NCI-H128 (cell line): ENCODE data around the gene PANX1.
"Not testable (repeated sequence)": the region's sequence is repeated elsewhere in the genome, so short reads cannot be mapped to it uniquely, and the experiment has no call there.

Experiments used
- DNase-seq: peaks from one replicate; lab custom pipeline; 2025; ENCODE audit not compliant: unreplicated experiment; lab: John Stamatoyannopoulos, UW

The PANX1 gene, protein sequence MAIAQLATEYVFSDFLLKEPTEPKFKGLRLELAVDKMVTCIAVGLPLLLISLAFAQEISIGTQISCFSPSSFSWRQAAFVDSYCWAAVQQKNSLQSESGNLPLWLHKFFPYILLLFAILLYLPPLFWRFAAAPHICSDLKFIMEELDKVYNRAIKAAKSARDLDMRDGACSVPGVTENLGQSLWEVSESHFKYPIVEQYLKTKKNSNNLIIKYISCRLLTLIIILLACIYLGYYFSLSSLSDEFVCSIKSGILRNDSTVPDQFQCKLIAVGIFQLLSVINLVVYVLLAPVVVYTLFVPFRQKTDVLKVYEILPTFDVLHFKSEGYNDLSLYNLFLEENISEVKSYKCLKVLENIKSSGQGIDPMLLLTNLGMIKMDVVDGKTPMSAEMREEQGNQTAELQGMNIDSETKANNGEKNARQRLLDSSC

DNA sequence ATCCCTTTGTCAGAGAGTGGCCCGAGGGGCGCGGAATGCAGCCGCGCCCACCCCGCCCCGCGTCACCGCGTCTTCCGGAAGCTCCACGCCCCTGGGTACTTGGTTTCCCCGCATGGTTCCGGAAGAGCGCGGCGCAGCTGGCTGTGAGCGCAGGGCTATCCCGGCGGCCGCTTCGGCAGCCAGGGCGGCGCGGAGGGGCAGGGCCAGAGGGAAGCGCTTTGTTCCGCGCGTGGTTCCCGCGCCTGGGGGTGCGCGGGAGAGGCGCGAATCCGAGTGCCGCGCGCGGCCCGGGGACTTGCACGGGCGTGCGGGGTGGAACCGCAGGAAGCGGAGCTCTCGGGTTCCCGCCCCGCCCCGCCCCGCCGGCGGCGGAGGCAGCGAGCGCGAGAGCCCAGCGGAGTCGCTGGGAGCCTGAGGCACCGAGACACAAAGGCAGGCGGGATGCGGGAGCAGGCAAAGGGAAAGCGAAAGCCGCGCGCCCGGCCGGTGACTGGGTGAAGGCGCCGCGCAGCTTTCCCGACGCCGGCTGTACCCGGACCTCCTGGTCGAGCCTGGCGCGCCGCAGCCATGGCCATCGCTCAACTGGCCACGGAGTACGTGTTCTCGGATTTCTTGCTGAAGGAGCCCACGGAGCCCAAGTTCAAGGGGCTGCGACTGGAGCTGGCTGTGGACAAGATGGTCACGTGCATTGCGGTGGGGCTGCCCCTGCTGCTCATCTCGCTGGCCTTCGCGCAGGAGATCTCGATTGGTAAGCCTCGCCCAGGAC lies at the start of gene PANX1:
TSS of gene PANX1 (plus strand) at position 96 of the 766 bp plus-strand sequence. CDS start at position 568, 472 bp downstream.
- peak; percentile 75 for DNase-seq

DNA sequence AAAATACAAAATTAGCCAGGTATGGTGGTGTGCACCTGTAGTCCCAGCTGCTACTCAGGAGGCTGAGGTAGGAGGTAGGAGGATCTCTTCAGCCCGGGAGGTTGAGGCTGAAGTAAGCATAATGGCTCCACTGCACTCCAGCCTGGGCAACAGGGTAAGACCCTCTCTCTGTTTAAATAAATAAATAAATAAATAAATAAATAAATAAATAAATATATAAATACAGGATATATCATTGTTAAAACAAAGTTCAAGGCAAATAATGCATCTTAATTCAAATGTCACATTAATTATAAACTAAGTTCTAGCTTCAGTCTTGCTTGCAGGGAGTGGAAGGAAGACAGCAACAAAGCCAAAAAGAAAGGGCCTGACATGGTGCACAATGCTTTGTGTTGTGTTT lies 44.5 kb upstream of the PANX1 start:
- DNase-seq, result no peak

DNA sequence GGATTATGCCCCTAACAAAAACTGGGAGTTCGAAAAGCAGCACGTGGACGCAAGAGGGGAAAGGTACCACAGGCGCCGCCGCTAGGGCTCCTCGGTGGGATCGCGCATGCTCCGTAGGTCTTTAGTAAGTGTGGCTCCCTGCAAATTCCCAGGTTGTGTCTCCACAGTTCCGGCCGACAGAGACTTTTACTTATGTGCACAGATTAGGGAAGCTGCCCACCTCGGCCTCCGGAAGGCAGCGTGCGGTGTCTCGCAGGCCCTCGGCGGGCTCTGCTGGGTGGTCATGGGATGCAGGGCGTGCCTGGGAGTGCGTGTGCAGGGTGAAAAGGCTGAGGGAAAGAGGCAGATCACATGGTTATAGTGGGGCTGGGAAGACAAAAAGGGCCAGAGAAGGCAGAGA lies 39.7 kb upstream of the PANX1 start:
- DNase-seq, result no peak

DNA sequence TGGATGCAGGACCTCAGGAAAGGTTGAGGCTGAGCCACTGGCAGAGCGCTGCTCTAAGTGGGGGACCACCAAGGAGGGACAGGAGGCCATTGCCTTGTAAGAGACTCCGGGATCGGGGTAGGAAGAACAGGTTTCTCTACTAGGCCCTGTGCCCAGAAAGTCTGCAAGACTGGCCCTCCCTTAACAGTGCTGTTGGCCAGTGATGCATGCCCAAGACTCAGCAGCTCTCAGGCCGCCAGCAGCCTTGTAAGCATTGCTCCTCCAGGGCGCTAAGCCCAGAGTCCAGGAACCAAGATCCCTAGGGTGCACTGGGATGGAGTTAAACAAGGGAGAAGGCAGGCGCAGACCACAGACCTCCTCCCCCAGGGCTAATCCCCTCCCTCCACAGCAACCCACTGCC lies 39.3 kb upstream of the PANX1 start:
- no peak for DNase-seq

DNA sequence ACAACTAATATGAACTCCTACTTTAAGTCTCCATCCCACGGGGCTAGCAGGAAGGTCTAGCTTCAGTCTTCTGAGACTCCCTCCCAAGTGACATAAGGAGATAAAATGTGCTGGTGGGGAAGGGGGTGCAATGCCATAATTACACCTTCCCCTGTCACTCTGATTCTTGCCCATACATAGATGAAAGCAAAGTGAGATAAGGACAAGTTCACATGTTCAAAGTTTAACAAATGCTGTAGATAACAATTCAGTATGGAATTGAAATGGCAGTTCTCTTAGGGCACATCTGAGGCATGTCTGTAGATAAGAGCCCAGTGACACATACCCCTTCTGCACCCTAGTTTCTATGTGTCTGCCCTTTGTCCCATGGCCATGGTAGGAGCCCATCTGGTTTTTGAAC lies 38.2 kb upstream of the PANX1 start:
- DNase-seq, result no peak

DNA sequence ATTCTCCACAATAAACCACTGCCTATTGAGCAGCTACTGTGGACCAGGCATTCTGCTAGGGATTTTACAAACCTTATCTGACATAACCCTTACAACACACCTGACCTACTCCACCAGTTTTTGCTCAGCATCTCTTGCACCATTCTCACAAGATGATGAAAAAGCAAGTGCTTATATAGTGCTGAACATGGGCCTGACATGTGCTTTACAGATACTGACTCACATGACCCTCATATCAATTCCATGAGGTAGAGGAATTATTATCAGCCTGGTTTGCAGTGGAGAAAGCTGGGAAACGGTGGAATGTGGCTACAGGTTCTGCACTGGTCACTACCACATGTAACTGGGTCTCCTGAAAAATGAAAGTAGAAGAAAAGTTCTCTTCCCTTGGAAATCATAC lies 37.5 kb upstream of the PANX1 start:
- DNase-seq, result no peak

DNA sequence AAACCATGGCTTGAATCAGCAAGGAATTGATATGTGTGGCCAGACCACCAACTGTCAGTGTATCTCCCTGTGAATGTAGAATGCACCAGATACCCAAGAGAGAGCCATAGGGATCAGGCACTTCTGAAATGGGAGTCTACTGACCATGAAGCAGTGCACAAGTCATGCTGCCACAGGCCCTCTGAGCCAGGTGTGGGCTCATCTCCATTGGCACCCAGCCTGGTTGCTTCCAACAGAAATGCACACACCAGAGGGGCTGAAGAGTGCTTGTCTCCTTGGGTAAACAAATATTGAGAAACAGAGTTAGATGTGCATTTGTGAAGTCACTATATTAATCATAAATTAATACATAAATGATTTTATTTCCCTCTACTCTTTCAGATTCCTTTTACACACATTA lies 28.4 kb upstream of the PANX1 start:
- DNase-seq, result no peak

DNA sequence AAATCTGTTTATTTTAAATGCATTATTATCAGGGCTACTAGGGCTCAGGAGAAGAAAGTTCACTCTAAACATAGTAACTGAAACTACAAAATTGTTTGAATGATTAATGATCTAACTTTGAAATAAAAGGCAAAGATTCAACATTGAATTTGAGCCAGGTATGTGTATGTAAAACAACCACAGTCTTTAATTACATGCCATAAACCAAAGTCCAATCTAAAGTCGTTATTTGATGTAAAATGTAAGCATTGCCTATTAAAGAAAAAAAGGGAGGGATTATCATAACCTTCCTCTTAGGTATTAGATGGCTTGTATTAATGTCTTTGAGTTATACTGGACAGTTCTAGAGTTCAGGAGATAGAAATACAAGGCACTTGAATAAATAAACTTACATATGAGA lies 25.2 kb upstream of the PANX1 start:
- DNase-seq, result no peak

DNA sequence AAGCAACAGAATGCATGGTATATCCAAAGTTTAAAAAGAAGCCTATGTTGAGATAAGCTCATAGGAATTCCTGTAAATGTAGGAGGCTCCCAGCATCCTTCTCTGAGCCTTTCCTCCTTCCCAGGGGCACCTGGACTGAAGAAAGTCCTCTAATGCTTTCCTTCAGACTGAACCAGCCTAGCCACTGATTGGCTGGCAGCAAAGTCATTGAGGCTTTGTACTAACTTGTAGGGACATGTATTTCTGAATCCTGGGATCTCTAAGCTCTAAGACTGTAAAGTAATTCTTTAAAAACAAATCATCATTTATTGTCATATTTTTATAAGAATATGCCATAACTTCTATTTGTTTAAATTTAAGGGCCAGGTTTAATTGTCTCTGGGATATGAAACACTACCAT lies 23.9 kb upstream of the PANX1 start:
- no peak for DNase-seq

DNA sequence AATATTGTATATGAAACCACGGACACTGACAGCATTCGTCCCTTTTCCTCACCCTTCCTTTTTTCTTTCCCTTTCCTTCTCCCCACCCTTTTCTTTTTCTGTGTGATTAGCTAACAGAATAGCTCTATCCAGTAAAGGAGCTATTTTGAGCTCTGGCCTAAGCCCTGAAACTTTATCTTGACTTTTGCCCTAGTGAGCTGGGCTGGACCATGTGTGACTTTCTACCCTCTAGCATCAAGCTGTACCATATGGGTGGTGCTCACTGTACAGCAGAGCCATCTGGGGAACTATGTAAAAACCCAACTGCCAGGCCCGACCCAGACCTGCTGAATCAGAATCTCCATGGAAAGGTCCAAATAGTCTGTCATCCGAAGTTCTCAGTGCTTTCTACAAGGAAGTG lies 21.9 kb upstream of the PANX1 start:
- no peak for DNase-seq

DNA sequence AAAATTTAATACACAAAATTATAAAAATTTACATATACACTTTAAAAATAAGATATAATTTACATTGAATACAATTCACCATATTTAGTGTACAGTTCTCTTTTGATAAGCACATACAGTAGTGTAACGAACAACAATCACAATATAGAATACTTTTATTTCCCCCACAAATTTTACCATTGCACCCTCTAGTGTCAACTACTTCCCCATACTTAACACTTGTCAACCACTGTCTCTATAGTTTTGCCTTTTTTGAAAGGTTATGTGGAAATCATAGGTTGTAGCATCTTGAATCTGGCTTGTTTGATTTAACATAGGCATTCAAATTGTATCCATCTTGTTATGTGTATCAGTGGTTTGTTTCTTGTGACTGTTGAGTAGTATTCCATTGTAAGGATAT lies 21.3 kb upstream of the PANX1 start:
- no peak for DNase-seq

DNA sequence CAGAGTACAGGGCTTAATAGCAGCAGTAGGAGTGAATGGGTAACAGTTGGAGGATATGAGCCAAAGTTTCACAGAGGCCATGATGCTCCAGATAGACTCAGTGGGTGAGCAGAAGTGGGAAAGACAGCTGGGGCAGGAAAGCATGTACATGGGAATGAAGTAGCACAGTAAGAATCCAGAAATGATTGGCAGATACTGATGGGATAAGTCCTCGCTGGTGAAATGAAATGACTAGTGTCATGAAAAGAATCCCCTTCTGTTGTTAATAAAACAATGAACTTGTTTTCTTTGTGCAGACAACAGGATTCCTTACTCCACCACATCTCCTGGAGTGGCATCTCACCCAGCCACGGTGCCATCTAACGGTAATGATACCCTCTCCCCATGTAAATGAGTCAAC lies 17.4 kb upstream of the PANX1 start:
- DNase-seq, result no peak

DNA sequence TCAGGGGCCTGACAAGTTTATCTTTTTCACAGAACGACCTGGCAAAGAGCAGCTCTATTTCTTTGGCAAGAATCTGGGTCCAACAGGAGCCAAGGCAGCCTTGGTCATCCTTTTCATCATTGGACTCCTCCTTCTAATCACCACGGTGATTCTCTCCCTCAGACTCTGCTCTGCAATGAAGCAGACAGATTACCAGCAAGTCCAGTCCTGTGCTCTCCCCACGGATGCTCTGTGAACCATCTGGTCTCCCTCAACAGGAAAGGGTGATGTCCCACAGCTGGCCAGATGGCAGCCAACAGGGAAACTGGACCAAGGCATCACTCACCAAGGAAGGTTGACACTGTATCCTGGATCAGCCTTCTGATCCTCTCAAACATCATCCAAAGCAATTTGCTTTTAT lies 17.0 kb upstream of the PANX1 start:
- no peak for DNase-seq

DNA sequence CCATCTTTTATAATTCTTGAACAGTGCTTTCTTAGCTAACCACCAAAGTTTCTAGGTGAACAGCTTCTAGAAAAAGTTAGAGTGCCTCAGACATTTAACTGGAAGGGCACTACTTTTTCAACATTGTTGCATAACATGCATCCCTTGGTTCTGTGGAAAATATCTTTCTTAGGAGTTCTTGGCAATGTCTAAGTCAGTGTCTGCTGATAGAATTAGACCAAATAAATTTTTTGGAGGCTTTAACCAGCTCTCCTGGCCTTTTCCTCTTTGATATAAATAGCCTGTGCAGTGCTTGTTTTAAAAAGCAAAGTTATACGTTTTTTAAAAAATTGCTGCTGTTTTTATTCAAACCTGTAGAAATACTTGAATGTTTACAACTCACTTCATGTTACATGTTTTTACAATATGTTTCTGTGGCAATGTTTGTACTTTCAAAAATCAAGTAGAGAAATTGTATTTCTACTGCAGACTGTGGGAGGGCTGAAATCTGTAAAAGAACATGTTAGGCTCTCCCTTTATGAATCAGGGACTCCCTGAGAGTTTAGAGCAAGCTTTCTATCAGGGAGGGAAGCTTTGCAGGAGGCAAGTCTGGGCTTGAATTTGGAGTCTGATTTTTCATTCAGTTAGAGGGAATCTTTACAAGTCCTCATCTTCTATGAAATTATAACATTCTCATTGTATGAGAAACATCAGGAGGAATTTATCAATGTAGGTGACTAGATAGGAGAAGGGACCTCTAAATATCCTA lies 16.3 kb upstream of the PANX1 start:
- no peak for DNase-seq

DNA sequence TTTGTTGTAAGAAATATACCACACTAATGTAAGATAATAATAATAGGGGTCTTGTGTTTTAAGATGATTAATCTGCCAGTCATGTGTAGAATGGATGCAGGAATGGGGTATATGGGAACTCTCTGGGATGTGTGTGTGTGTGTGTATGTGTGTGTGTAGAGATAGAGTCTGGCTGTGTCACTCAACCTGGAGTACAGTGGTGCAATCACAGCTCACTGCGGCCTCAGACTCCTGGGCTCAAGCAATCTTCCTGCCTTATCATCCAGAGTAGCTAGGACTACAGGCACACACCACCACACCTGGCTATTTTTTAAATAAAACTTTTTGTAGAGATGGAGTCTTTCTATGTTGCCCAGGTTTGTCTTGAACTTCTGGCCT lies 11.5 kb upstream of the PANX1 start:
- DNase-seq, result no peak

DNA sequence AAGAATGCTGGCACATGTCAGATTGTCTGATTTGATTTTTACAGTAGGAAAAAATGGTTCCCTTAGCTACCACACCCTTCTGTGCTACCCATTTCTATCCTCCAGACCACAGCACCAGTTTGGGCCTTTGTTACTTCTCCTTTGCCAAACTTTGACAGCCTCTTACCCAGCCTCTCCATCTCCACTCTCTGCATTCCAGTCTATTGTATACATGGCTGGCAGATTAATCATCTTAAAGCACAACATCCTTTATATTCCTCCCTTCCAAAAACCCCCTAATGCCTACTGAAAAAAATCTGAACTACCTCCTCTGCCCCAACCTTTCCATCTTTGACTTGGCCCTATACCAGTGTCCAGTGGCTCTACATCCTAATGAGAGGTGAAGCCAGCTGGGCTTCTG lies 10.8 kb upstream of the PANX1 start:
- DNase-seq, result no peak

DNA sequence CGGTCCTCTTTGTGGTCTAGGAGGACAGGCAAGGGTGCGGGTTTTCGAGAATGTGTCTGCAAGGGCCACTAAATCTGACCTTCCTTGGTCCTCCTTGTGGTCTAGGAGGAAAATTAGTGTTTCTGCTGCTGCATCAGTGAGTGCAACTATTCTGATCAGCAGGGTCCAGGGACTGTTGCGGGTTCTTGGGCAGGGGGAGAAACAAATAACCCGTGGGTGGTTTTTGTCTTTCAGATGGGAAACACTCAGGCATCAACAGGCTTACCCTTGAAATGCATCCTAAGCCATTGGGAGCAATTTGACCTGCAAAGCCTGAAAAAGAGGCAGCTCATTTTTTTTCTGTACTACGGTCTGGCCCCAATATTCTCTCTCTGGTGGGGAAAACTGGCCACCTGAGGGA lies 9.0 kb upstream of the PANX1 start:
- DNase-seq, result not testable (repeated sequence)

DNA sequence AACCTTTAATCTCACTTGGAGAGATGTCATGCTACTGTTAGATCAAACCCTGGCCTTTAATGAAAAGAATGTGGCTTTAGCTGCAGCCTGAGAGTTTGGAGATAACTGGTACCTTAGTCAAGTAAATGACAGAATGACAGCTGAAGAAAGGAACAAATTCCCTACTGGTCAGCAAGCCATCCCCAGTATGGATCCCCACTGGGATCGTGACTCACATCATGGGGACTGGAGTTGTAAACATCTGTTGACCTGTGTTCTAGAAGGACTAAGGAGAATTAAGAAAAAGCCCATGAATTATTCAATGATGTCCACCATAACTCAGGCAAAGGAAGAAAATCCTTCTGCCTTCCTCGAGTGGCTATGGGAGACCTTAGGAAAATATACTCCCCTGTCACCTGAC lies 8.1 kb upstream of the PANX1 start:
- DNase-seq, result not testable (repeated sequence)

DNA sequence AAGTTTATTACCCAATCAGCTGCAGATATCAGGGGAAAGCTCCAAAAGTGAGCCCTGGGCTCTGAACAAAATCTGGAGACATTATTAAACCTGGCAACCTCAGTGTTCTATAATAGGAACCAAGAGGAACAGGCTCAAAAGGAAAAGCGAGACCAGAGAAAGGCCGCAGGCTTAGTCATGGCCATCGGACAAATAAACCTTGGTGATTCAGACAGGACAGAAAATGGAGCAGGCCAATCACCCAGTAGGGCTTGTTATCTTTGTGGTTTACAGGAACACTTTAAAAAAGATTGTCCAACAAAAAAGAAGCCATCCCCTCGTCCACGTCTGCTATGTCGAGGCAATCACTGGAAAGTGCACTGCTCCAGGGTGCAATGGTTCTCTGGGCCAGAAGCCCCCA lies 7.7 kb upstream of the PANX1 start:
- DNase-seq, result no peak

DNA sequence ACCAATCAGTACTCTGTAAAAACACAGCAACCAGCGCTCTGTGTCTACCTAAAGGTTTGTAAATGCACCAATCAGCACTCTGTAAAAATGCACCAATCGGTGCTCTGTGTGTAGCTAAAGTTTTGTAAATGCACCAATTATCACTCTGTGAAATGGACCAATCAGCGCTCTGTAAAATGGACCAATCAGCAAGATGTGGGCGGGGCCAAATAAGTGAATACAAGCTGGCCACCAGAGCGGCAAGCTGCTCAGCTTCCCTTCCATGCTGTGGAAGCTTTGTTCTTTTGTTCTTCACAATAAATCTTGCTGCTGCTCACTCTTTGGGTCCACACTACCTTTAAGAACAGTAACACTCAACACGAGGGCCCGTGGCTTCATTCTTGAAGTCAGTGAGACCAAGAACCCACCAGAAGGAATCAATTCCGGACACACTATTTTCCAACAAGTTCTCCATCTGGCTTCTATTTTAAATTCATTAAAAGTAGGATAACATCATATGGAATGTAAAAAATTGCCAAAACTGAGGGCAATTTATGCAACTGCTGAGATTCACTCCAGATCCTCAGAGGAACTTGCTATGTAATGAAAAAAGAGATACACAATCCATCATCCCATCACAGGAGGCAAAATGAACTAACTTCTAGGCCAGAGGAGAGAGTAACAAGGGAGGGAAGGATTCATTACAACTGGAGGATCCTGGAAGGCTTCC lies 3.1 kb upstream of the PANX1 start:
- no peak for DNase-seq

DNA sequence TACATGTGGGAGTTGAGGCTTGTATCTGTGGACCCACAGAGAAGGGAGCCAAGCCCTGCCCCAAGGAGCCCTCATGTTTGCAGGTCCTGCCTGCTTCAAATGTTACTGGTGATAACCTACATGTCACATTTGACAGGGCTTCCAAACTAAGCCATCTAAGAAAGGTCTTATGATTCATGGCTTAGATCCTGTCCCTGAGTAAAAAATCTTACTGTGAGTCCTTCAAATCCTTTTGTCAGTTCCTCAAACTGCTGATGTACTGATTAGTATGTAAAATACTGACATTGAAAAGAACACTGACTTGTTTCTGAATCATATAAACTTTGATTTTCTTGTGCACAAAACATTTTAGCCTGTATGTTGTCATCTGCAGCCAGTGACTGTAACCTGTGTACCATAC lies 1.0 kb upstream of the PANX1 start:
- DNase-seq, result no peak
